Neural cell (in vitro differentiated cells): ENCODE data around the gene NBEAL1.

ENCODE experiments used
- CTCF ChIP-seq: fragments of 450-650 bp; IDR thresholded peaks from 2 replicates; pipeline ENCODE4 v1.5.1; 2014; ENCODE audit warnings: antibody characterized with exemption, mild to moderate bottlenecking, moderate library complexity; ENCODE audit not compliant: poor library complexity, severe bottlenecking
- EZH2 ChIP-seq: fragments of 200-600, 300-800 bp; shearing (Covaris generic), sonication (generic); IDR thresholded peaks from 2 replicates; pipeline ENCODE4 v1.6.1; 2014; ENCODE audit warnings: antibody characterized with exemption, low read length, borderline replicate concordance, mild to moderate bottlenecking; ENCODE audit not compliant: insufficient read depth, poor library complexity, severe bottlenecking
- POLR2AphosphoS5 ChIP-seq: IDR thresholded peaks from 2 replicates; pipeline ENCODE4 v1.6.1; 2012
- REST ChIP-seq: IDR thresholded peaks from 2 replicates; pipeline ENCODE4 v1.6.1; 2012; ENCODE audit warnings: borderline replicate concordance

GRCh38 chr2:203022751-203023150, 8.1 kb downstream of the NBEAL1 start:
- TF ChIP-seq EZH2 (no peak), CTCF (no peak), REST (no peak), POLR2AphosphoS5 (no peak)
